Embryonic facial prominence (tissue), 1 donor: ENCODE results near the gene UBL7.
"Not testable (repeated sequence)": the region's sequence is repeated elsewhere in the genome, so short reads cannot be mapped to it uniquely, and the experiment has no call there.

Experiments
- DNase-seq: peaks from one replicate; pipeline ENCODE4 v3.0.0-alpha.2; 2016; ENCODE audit errors: extremely low spot score

Gene UBL7

GRCh38 chr15:74464216-74464615 is 3.3 kb upstream of the UBL7 start:
- DNase-seq: no peak

GRCh38 chr15:74463634-74464033 is 2.7 kb upstream of the UBL7 start:
- no peak for DNase-seq

- DNase-seq: no peak
Observed at GRCh38 chr15:74461847-74462511, 1.0 kb upstream of the UBL7 start.

GRCh38 chr15:74460298-74460697 is 662 bp downstream of the UBL7 start:
- DNase-seq: no peak

- DNase-seq: not testable (repeated sequence)
Observed at GRCh38 chr15:74459798-74460197, 1.2 kb downstream of the UBL7 start.

- no peak for DNase-seq
Observed at GRCh38 chr15:74458473-74458872, 2.5 kb downstream of the UBL7 start.

- not testable (repeated sequence) for DNase-seq
Observed at GRCh38 chr15:74457036-74457435, 3.9 kb downstream of the UBL7 start.

GRCh38 chr15:74454764-74455500 is 6.0 kb downstream of the UBL7 start:
- DNase-seq: no peak

- no peak for DNase-seq
Observed at GRCh38 chr15:74453925-74454763, 6.8 kb downstream of the UBL7 start.

GRCh38 chr15:74451861-74452835 is 8.8 kb downstream of the UBL7 start:
- DNase-seq: no peak

- DNase-seq: no peak
Observed at GRCh38 chr15:74451322-74451721, 9.6 kb downstream of the UBL7 start.

- DNase-seq: no peak
Observed at GRCh38 chr15:74449643-74450205, 11.2 kb downstream of the UBL7 start.

GRCh38 chr15:74449095-74449494 is 11.9 kb downstream of the UBL7 start:
- no peak for DNase-seq

- DNase-seq: no peak
Observed at GRCh38 chr15:74445816-74446763, 14.9 kb downstream of the UBL7 start.

- no peak for DNase-seq
Observed at GRCh38 chr15:74444106-74445062, 16.6 kb downstream of the UBL7 start.

- DNase-seq: no peak
Observed at GRCh38 chr15:74443100-74443909, 17.7 kb downstream of the UBL7 start.

GRCh38 chr15:74442604-74443003 is 18.4 kb downstream of the UBL7 start:
- no peak for DNase-seq

GRCh38 chr15:74442063-74442462 is 18.9 kb downstream of the UBL7 start:
- no peak for DNase-seq
